GM19468 (cell line): Measurements from ENCODE around the gene PKD2.
A peak's percentile ranks its signal among the peaks of the same experiment; 100 is the strongest.

ENCODE experiments used
- ATAC-seq: cut with Tn5 transposase; IDR thresholded peaks from one replicate; pipeline ENCODE4 v1.9.1; 2021; ENCODE audit warnings: mild to moderate bottlenecking, moderate library complexity, moderate number of reproducible peaks; ENCODE audit not compliant: unreplicated experiment; ENCODE audit errors: extremely low read depth

PKD2 gene

GRCh38 chr4:88007304-88008121 lies at the start of gene PKD2:
Gene PKD2, plus strand, starts transcription at chr4:88007635. Its CDS starts 99 bp downstream, at chr4:88007734.
- ATAC-seq: peak; percentile 87

- ATAC-seq: no peak
Observed at GRCh38 chr4:87961993-87962392, 45.4 kb upstream of the PKD2 start.

- no peak for ATAC-seq
Observed at GRCh38 chr4:87962398-87963146, 44.9 kb upstream of the PKD2 start.

GRCh38 chr4:87965501-87965975 lies 41.9 kb upstream of the PKD2 start:
- ATAC-seq: no peak

GRCh38 chr4:87966095-87966496 lies 41.3 kb upstream of the PKD2 start:
- ATAC-seq: no peak

- no peak for ATAC-seq
Observed at GRCh38 chr4:87967193-87967592, 40.2 kb upstream of the PKD2 start.

- ATAC-seq: no peak
Observed at GRCh38 chr4:87970121-87970520, 37.3 kb upstream of the PKD2 start.

- ATAC-seq: no peak
Observed at GRCh38 chr4:87971866-87972265, 35.6 kb upstream of the PKD2 start.

- peak; percentile 47 for ATAC-seq
Observed at GRCh38 chr4:87973283-87974169, 33.9 kb upstream of the PKD2 start.

GRCh38 chr4:87974856-87975462 lies 32.5 kb upstream of the PKD2 start:
- ATAC-seq: no peak

- ATAC-seq: no peak
Observed at GRCh38 chr4:87975466-87975865, 32.0 kb upstream of the PKD2 start, which contains the start of gene SPP1. Gene SPP1, plus strand, starts transcription at chr4:87975714. Its CDS starts 1,182 bp downstream, at chr4:87976896.

- no peak for ATAC-seq
Observed at GRCh38 chr4:87977521-87978278, 29.7 kb upstream of the PKD2 start.

GRCh38 chr4:87978681-87979080 lies 28.8 kb upstream of the PKD2 start:
- no peak for ATAC-seq

GRCh38 chr4:87979810-87980209 lies 27.6 kb upstream of the PKD2 start:
- no peak for ATAC-seq

- ATAC-seq: no peak
Observed at GRCh38 chr4:87981486-87981885, 25.9 kb upstream of the PKD2 start.

- ATAC-seq: no peak
Observed at GRCh38 chr4:87982036-87982435, 25.4 kb upstream of the PKD2 start.

GRCh38 chr4:87982446-87983010 lies 24.9 kb upstream of the PKD2 start:
- ATAC-seq: no peak

GRCh38 chr4:87983996-87984395 lies 23.4 kb upstream of the PKD2 start:
- ATAC-seq: no peak
